HG02571 (cell line): ENCODE results near the gene POLR3G.

Experiments used
- ATAC-seq: cut with Tn5 transposase; IDR thresholded peaks from one replicate; pipeline ENCODE4 v1.9.1; 2021; ENCODE audit warnings: mild to moderate bottlenecking, moderate library complexity; ENCODE audit not compliant: unreplicated experiment

The POLR3G gene

GRCh38 chr5:90474235-90475107 is at the start of gene POLR3G, which contains the start of gene MBLAC2:
TSS of gene POLR3G (plus strand) at chr5:90474864. CDS start at chr5:90485568, 10,704 bp downstream.
TSS of gene MBLAC2 (minus strand) at chr5:90474771. CDS start at chr5:90474292, 479 bp downstream.
- ATAC-seq = peak; percentile 84

GRCh38 chr5:90434116-90434714 is 40.4 kb upstream of the POLR3G start:
- ATAC-seq = no peak

GRCh38 chr5:90437663-90438062 is 37.0 kb upstream of the POLR3G start:
- no peak for ATAC-seq

GRCh38 chr5:90438100-90438499 is 36.6 kb upstream of the POLR3G start:
- no peak for ATAC-seq

- no peak for ATAC-seq
Measured at GRCh38 chr5:90440644-90441043, 34.0 kb upstream of the POLR3G start.

GRCh38 chr5:90446961-90447360 is 27.7 kb upstream of the POLR3G start:
- no peak for ATAC-seq

GRCh38 chr5:90461288-90461687 is 13.4 kb upstream of the POLR3G start:
- no peak for ATAC-seq

GRCh38 chr5:90472783-90473395 is 1.8 kb upstream of the POLR3G start:
- no peak for ATAC-seq

- ATAC-seq = peak; percentile 11
Measured at GRCh38 chr5:90473396-90474234, 1.0 kb upstream of the POLR3G start.

GRCh38 chr5:90475436-90475980 is 844 bp downstream of the POLR3G start:
- ATAC-seq = no peak

- no peak for ATAC-seq
Measured at GRCh38 chr5:90476391-90476790, 1.7 kb downstream of the POLR3G start.

GRCh38 chr5:90477073-90477472 is 2.4 kb downstream of the POLR3G start:
- no peak for ATAC-seq

- ATAC-seq = no peak
Measured at GRCh38 chr5:90477621-90478215, 3.1 kb downstream of the POLR3G start.

GRCh38 chr5:90479611-90480385 is 5.1 kb downstream of the POLR3G start:
- ATAC-seq = no peak

GRCh38 chr5:90480699-90481098 is 6.0 kb downstream of the POLR3G start:
- ATAC-seq = no peak

- no peak for ATAC-seq
Measured at GRCh38 chr5:90483206-90483605, 8.5 kb downstream of the POLR3G start.

- no peak for ATAC-seq
Measured at GRCh38 chr5:90484540-90484939, 9.9 kb downstream of the POLR3G start.

GRCh38 chr5:90488791-90489190 is 14.1 kb downstream of the POLR3G start:
- no peak for ATAC-seq

- no peak for ATAC-seq
Measured at GRCh38 chr5:90494043-90494442, 19.4 kb downstream of the POLR3G start.
